ENCODE measurements around the gene HOMEZ.
"Not testable (repeated sequence)": the region's sequence is repeated elsewhere in the genome, so short reads cannot be mapped to it uniquely, and the experiment has no call there.

Gene HOMEZ

GRCh38 chr14:23228812-23229211, 57.1 kb downstream of the HOMEZ start:
- no peak for DNase-seq (ENCODE audit: low read depth in 3 of 3, low spot score in 1 of 3)

- DNase-seq (ENCODE audit: low read depth in 3 of 3, low spot score in 1 of 3), result no peak
These were observed 58.4 kb downstream of the HOMEZ start for GRCh38 chr14:23227566-23227965.

GRCh38 chr14:23224958-23225357, 61.0 kb downstream of the HOMEZ start:
- not testable (repeated sequence) for DNase-seq (ENCODE audit: low read depth in 3 of 3, low spot score in 1 of 3)

Measured in stimulated activated CD4-positive, alpha-beta T cell treated with anti-CD3 and anti-CD28 coated beads, TNF-alpha, amount 100 ng/mL, for 1 hour (primary cell).